Smooth muscle cell (in vitro differentiated cells): ENCODE data around the gene CYP2R1. TPM values are rescaled to one million over a fixed set of nuclear protein-coding genes. Genes with fewer than 3 reads are reported as not detected.
"Not testable (repeated sequence)": the region's sequence is repeated elsewhere in the genome, so short reads cannot be mapped to it uniquely, and the experiment has no call there.

Experiments used
- DNase-seq: peaks from one replicate; lab custom pipeline; 2025; ENCODE audit not compliant: unreplicated experiment; lab: John Stamatoyannopoulos, UW
- H2AFZ ChIP-seq: fragments of 200-600 bp; sonication (generic); 2 replicates; pipeline ENCODE4 v1.6.0; 2016; ENCODE audit warnings: antibody characterized with exemption, low read depth, mild to moderate bottlenecking
- H3F3A ChIP-seq: fragments of 200-600 bp; sonication (generic); 2 replicates; pipeline ENCODE4 v1.6.0; 2017; ENCODE audit warnings: antibody characterized with exemption, low read depth
- H3K27ac ChIP-seq: fragments of 200-600 bp; sonication (generic); 2 replicates; pipeline ENCODE4 v1.5.1; 2016; ENCODE audit warnings: low read depth, mild to moderate bottlenecking
- H3K27me3 ChIP-seq: fragments of 200-600 bp; sonication (generic); 2 replicates; pipeline ENCODE4 v1.6.1; 2016; ENCODE audit warnings: low read depth, mild to moderate bottlenecking
- H3K36me3 ChIP-seq: fragments of 200-600 bp; sonication (generic); 2 replicates; pipeline ENCODE4 v1.5.1; 2016; ENCODE audit warnings: low read depth
- H3K4me1 ChIP-seq: fragments of 200-600 bp; sonication (generic); 2 replicates; pipeline ENCODE4 v1.5.1; 2016; ENCODE audit warnings: low read depth
- H3K4me2 ChIP-seq: fragments of 200-600 bp; sonication (generic); 2 replicates; pipeline ENCODE4 v1.6.0; 2016; ENCODE audit warnings: mild to moderate bottlenecking
- H3K4me3 ChIP-seq: fragments of 200-600 bp; sonication (generic); 2 replicates; pipeline ENCODE4 v1.5.1; 2016; ENCODE audit warnings: mild to moderate bottlenecking
- H3K79me2 ChIP-seq: fragments of 200-600 bp; sonication (generic); 2 replicates; pipeline ENCODE4 v1.6.0; 2016; ENCODE audit warnings: low read depth, mild to moderate bottlenecking
- H3K9ac ChIP-seq: fragments of 200-600 bp; sonication (generic); 2 replicates; pipeline ENCODE4 v1.6.0; 2016; ENCODE audit warnings: low read depth
- H3K9me3 ChIP-seq: fragments of 200-600 bp; sonication (generic); replicated peaks from 2 replicates; pipeline ENCODE4 v1.5.1; 2016; ENCODE audit warnings: low read depth
- H4K20me1 ChIP-seq: fragments of 200-600 bp; sonication (generic); 2 replicates; pipeline ENCODE4 v1.6.0; 2016; ENCODE audit warnings: low read depth
- CTCF ChIP-seq: fragments of 200-600 bp; sonication (generic); IDR thresholded peaks from 2 replicates; pipeline ENCODE4 v1.5.1; 2017; ENCODE audit warnings: borderline replicate concordance, mild to moderate bottlenecking, antibody characterized with exemption; ENCODE audit not compliant: insufficient read depth, poor library complexity, severe bottlenecking
- WGBS: methylation state at CpG from one replicate; pipeline ENCODE4 v1.1.7; 2016; ENCODE audit warnings: low lambda C conversion rate; 5-methylcytosine and 5-hydroxymethylcytosine counted together
- polyA plus RNA-seq: library from polyadenylated mRNA; unstranded; fragments of >200 nt; fragmentation: Nextera tagmentation; extraction: Ambion mirVana; gene quantifications from 2 replicates; pipeline ENCODE4 v1.2.1, GENCODE V29; 2016
- total RNA-seq: library from RNA; depleted of rRNA; stranded (reverse); fragments of >200 nt; gene quantifications from 2 replicates; pipeline ENCODE4 v1.2.3, GENCODE V29; 2014

CYP2R1 gene
- total and polyA plus RNA-seq, 2 experiments from 2014 or later = 13.5 to 22.1 TPM

- H3K27ac ChIP-seq = no peak overlapping the region
- no peaks in the 10 kb centered on the region for H3K4me1 ChIP-seq
- no peak overlapping the region for H3K4me2 ChIP-seq
- H3K79me2 ChIP-seq = peaks cover 3% of the 10 kb centered on the region
- H3K9ac ChIP-seq = no peak overlapping the region
- H3F3A ChIP-seq = no peaks in the 10 kb centered on the region
- H3K9me3 ChIP-seq = peaks cover 3% of the 10 kb centered on the region
- H3K4me3 ChIP-seq = no peak overlapping the region
- H3K36me3 ChIP-seq = no peaks in the 10 kb centered on the region
- DNase-seq = no peak
- no peaks in the 10 kb centered on the region for H3K27me3 ChIP-seq
- 100% methylated on average over 1 of the region's 1 CpG for WGBS
- H2AFZ ChIP-seq = no peak overlapping the region
- no peaks in the 10 kb centered on the region for H4K20me1 ChIP-seq
- TF ChIP-seq CTCF = no peak
These were observed 7.3 kb downstream of the CYP2R1 start for GRCh38 chr11:14884667-14885273.

- WGBS = 100% methylated on average over 1 of the region's 1 CpG
- H3K9me3 ChIP-seq, H3K36me3 ChIP-seq: not testable (repeated sequence)
These were observed 8.3 kb downstream of the CYP2R1 start for GRCh38 chr11:14883683-14884082.

GRCh38 chr11:14882196-14882595 is 9.8 kb downstream of the CYP2R1 start:
- no peak overlapping the region for H3K4me3 ChIP-seq
- TF ChIP-seq CTCF = no peak
- H3K9me3 ChIP-seq = peaks cover 3% of the 10 kb centered on the region
- H3K9ac ChIP-seq = no peak overlapping the region
- H2AFZ ChIP-seq = no peak overlapping the region
- no peaks in the 10 kb centered on the region for H3K27me3 ChIP-seq
- H3F3A ChIP-seq = no peaks in the 10 kb centered on the region
- WGBS = 86% methylated on average over 1 of the region's 1 CpG
- H3K4me2 ChIP-seq = no peak overlapping the region
- no peak overlapping the region for H3K27ac ChIP-seq
- peaks cover 3% of the 10 kb centered on the region for H3K79me2 ChIP-seq
- H3K36me3 ChIP-seq = no peaks in the 10 kb centered on the region
- no peaks in the 10 kb centered on the region for H3K4me1 ChIP-seq
- no peak for DNase-seq
- H4K20me1 ChIP-seq = no peaks in the 10 kb centered on the region

More at GRCh38 chr11:14883683-14884082, 8.3 kb downstream of the CYP2R1 start:
- not testable (repeated sequence) for H3F3A ChIP-seq, DNase-seq, H3K4me3 ChIP-seq, H3K4me2 ChIP-seq, H3K79me2 ChIP-seq, H3K27me3 ChIP-seq, H3K9ac ChIP-seq, H2AFZ ChIP-seq, H3K27ac ChIP-seq, H4K20me1 ChIP-seq, H3K4me1 ChIP-seq

GRCh38 chr11:14881576-14882193 is 10.3 kb downstream of the CYP2R1 start:
- no peak overlapping the region for H3K4me3 ChIP-seq
- no peak for TF ChIP-seq CTCF
- peaks cover 3% of the 10 kb centered on the region for H3K9me3 ChIP-seq
- no peak overlapping the region for H3K9ac ChIP-seq
- no peak overlapping the region for H2AFZ ChIP-seq
- DNase-seq = no peak
- H3K4me2 ChIP-seq = no peak overlapping the region
- H3K27me3 ChIP-seq = no peaks in the 10 kb centered on the region
- H3K79me2 ChIP-seq = peaks cover 3% of the 10 kb centered on the region
- no peaks in the 10 kb centered on the region for H4K20me1 ChIP-seq
- no peaks in the 10 kb centered on the region for H3K4me1 ChIP-seq
- H3K36me3 ChIP-seq = no peaks in the 10 kb centered on the region
- 98% methylated on average over 2 of the region's 2 CpGs for WGBS
- no peak overlapping the region for H3K27ac ChIP-seq
- H3F3A ChIP-seq = no peaks in the 10 kb centered on the region
